GM19239 (cell line): Measurements from ENCODE around the gene GRIK4.

ENCODE experiments used
- DNase-seq: peaks from one replicate; pipeline ENCODE4 v3.0.0; 2011; ENCODE audit warnings: low spot score; ENCODE audit not compliant: insufficient read length
- FAIRE-seq: peaks from 2 replicates; lab custom pipeline; 2011; peaks lifted over from hg19 to GRCh38; lab: Jason Lieb, UNC

Gene GRIK4

GRCh38 chr11:120524536-120525085 is 13.1 kb downstream of the GRIK4 start:
- FAIRE-seq: no peak
- DNase-seq: no peak

GRCh38 chr11:120525261-120526171 is 14.0 kb downstream of the GRIK4 start:
- FAIRE-seq (no peak), DNase-seq (no peak)

- DNase-seq: no peak
- no peak for FAIRE-seq
These were observed 14.7 kb downstream of the GRIK4 start for GRCh38 chr11:120526241-120526640.

- no peak for FAIRE-seq
These were observed 15.7 kb downstream of the GRIK4 start for GRCh38 chr11:120527111-120527761.

GRCh38 chr11:120528749-120529148 is 17.2 kb downstream of the GRIK4 start:
- no peak for FAIRE-seq
- DNase-seq: no peak

More at GRCh38 chr11:120527111-120527761, 15.7 kb downstream of the GRIK4 start:
- no peak for DNase-seq

GRCh38 chr11:120529214-120529613 is 17.7 kb downstream of the GRIK4 start:
- no peak for DNase-seq

GRCh38 chr11:120529911-120530310 is 18.4 kb downstream of the GRIK4 start:
- FAIRE-seq: no peak
- no peak for DNase-seq

More at GRCh38 chr11:120529214-120529613, 17.7 kb downstream of the GRIK4 start:
- no peak for FAIRE-seq

- DNase-seq: no peak
- no peak for FAIRE-seq
These were observed 20.7 kb downstream of the GRIK4 start for GRCh38 chr11:120532082-120532831.

- DNase-seq (no peak), FAIRE-seq (no peak)
These were observed 21.3 kb downstream of the GRIK4 start for GRCh38 chr11:120532832-120533196.

GRCh38 chr11:120536091-120536796 is 24.7 kb downstream of the GRIK4 start:
- no peak for DNase-seq
- no peak for FAIRE-seq

GRCh38 chr11:120536797-120537169 is 25.2 kb downstream of the GRIK4 start:
- FAIRE-seq: no peak

GRCh38 chr11:120537996-120538395 is 26.4 kb downstream of the GRIK4 start:
- FAIRE-seq (no peak), DNase-seq (no peak)

More at GRCh38 chr11:120536797-120537169, 25.2 kb downstream of the GRIK4 start:
- DNase-seq: no peak

- no peak for DNase-seq
- no peak for FAIRE-seq
These were observed 27.2 kb downstream of the GRIK4 start for GRCh38 chr11:120538707-120539106.

- DNase-seq (no peak), FAIRE-seq (no peak)
These were observed 28.3 kb downstream of the GRIK4 start for GRCh38 chr11:120539667-120540369.

GRCh38 chr11:120540744-120541465 is 29.4 kb downstream of the GRIK4 start:
- FAIRE-seq: no peak
- DNase-seq: no peak

- FAIRE-seq (no peak), DNase-seq (no peak)
These were observed 32.1 kb downstream of the GRIK4 start for GRCh38 chr11:120543521-120544215.

- DNase-seq (no peak), FAIRE-seq (no peak)
These were observed 34.3 kb downstream of the GRIK4 start for GRCh38 chr11:120545813-120546212.
